Measurements from ENCODE around the gene SLC16A1.

The SLC16A1 gene

GRCh38 chr1:112862753-112863426 is 93.1 kb downstream of the SLC16A1 start:
- TF ChIP-seq POLR2AphosphoS5 (IDR thresholded peaks at IDR 0.05; ENCODE audit: low read depth, low read length), result no peak
- no peak for TF ChIP-seq POU2F2 (IDR thresholded peaks at IDR 0.05; ENCODE audit: low read depth, low read length)
- TF ChIP-seq PAX5 (IDR thresholded peaks at IDR 0.05; ENCODE audit: insufficient read depth, low read length, severe bottlenecking), result no peak
- no peak for TF ChIP-seq SPI1 (IDR thresholded peaks at IDR 0.05; ENCODE audit: low read depth, low read length)
- TF ChIP-seq TAF1 (IDR thresholded peaks at IDR 0.05; ENCODE audit: low read depth, low read length), result no peak
- no peak for TF ChIP-seq POLR2A (IDR thresholded peaks at IDR 0.05; ENCODE audit: low read depth, low read length)
- no peak for DNase-seq (ENCODE audit: insufficient read length, low spot score)
- FAIRE-seq, result no peak

Measured in GM12891 (cell line).